ENCODE data around the gene BAIAP2. TPM values are rescaled to one million over a fixed set of nuclear protein-coding genes. Genes with fewer than 3 reads are reported as not detected.

Gene BAIAP2
- total RNA-seq, 1 experiment from 2014 or later: 67.0 TPM

- no peaks in the 10 kb centered on the region for H3K27me3 Mint-ChIP-seq (ENCODE audit: insufficient read depth, unreplicated experiment)
- no peaks in the 10 kb centered on the region for H3K9me3 Mint-ChIP-seq (ENCODE audit: unreplicated experiment)
- peak overlapping the region; percentile 84 for H3K4me3 Mint-ChIP-seq (ENCODE audit: unreplicated experiment)
- intact Hi-C loops (cut with micrococcal nuclease): no loop called here
- ChIA-PET POLR2A (interaction anchor here (0.7 to 1.2 kb wide), 2 partner anchors 62 to 119 kb away, joined by 4 to 6 read pairs; partner anchors contain the start of genes NDUFAF8 and TEPSIN), CTCF (interaction anchor here (1.1 to 1.3 kb wide), 2 partner anchors 14 to 16 kb away, joined by 4 read pairs; no protein-coding TSS in a partner anchor)
- H3K4me1 Mint-ChIP-seq (ENCODE audit: insufficient read depth, unreplicated experiment): peaks cover 7% of the 10 kb centered on the region
- peaks cover 23% of the 10 kb centered on the region for H3K36me3 Mint-ChIP-seq (ENCODE audit: insufficient read depth, unreplicated experiment)
- peak overlapping the region; percentile 87 for H3K27ac Mint-ChIP-seq (ENCODE audit: low read depth, unreplicated experiment)
- BruUV-seq (replicated peaks): TSS peak; percentile 32
- peak; percentile 9 for TF ChIP-seq CTCF (IDR thresholded peaks at IDR 0.05; ENCODE audit: unreplicated experiment)
- peak; percentile 40 for DNase-seq (ENCODE audit: unreplicated experiment)
Observed at GRCh38 chr17:81120149-81120484, 85.2 kb downstream of the BAIAP2 start.

GRCh38 chr17:81120695-81121621 is 86.0 kb downstream of the BAIAP2 start:
- no TSS peak for BruUV-seq (replicated peaks)
- no peak for TF ChIP-seq CTCF (IDR thresholded peaks at IDR 0.05; ENCODE audit: unreplicated experiment)
- Mint-ChIP-seq H3K27me3 (ENCODE audit: insufficient read depth, unreplicated experiment) (no peaks in the 10 kb centered on the region), H3K9me3 (ENCODE audit: unreplicated experiment) (no peaks in the 10 kb centered on the region), H3K4me3 (ENCODE audit: unreplicated experiment) (peak overlapping the region; percentile 84), H3K36me3 (ENCODE audit: insufficient read depth, unreplicated experiment) (peaks cover 23% of the 10 kb centered on the region), H3K4me1 (ENCODE audit: insufficient read depth, unreplicated experiment) (peaks cover 6% of the 10 kb centered on the region), H3K27ac (ENCODE audit: low read depth, unreplicated experiment) (no peak overlapping the region)
- CTCF ChIA-PET: interaction anchor here (0.6 to 1.3 kb wide), 3 partner anchors 13 to 377 kb away, joined by 4 read pairs; no protein-coding TSS in a partner anchor
- no peak for DNase-seq (ENCODE audit: unreplicated experiment)
- POLR2A ChIA-PET: no interaction called here
- intact Hi-C loops (cut with micrococcal nuclease): no loop called here

- Mint-ChIP-seq H3K27me3 (ENCODE audit: insufficient read depth, unreplicated experiment) (no peaks in the 10 kb centered on the region), H3K4me3 (ENCODE audit: unreplicated experiment) (no peak overlapping the region), H3K9me3 (ENCODE audit: unreplicated experiment) (no peaks in the 10 kb centered on the region), H3K36me3 (ENCODE audit: insufficient read depth, unreplicated experiment) (peaks cover 23% of the 10 kb centered on the region), H3K4me1 (ENCODE audit: insufficient read depth, unreplicated experiment) (peaks cover 6% of the 10 kb centered on the region), H3K27ac (ENCODE audit: low read depth, unreplicated experiment) (no peak overlapping the region)
- intact Hi-C loops (cut with micrococcal nuclease): no loop called here
- ChIA-PET CTCF (interaction anchor here (0.5 to 1.2 kb wide), 2 partner anchors 55 to 98 kb away, joined by 3 read pairs; no protein-coding TSS in a partner anchor), POLR2A (no interaction called here)
- no peak for TF ChIP-seq CTCF (IDR thresholded peaks at IDR 0.05; ENCODE audit: unreplicated experiment)
- no TSS peak for BruUV-seq (replicated peaks)
- DNase-seq (ENCODE audit: unreplicated experiment): no peak
Observed at GRCh38 chr17:81121841-81122733, 87.1 kb downstream of the BAIAP2 start.

Data from MCF 10A (cell line).